Stimulated activated CD4-positive, alpha-beta T cell treated with anti-CD3 and anti-CD28 coated beads, Interleukin-4, amount 100 ng/mL, for 24 hours (primary cell): ENCODE data around the gene ALPK3.

Experiments used
- DNase-seq: peaks from one replicate; pipeline ENCODE4 v3.0.0-alpha.2; 2020

ALPK3 gene

DNA sequence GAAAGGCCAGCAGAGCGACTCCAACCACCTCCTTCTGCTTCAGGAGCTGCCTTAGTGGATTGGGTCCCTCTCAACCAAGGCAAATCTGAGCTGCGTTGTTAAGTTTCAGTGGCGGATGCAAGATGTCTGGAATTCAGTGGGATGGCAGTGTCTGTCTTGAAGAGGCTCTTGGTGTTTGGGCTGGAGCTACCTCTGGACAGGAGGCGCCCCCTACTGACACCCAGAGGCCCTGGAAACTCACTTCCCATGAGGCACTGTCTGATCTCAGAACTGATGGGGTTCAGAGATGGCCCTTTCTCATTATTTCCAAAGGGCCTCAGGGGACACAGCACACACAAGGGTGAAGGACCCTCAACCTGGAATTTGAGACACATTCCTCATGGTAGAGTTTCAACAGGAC, 61.3 kb downstream of the ALPK3 start:
- peak; percentile 63 for DNase-seq

DNA sequence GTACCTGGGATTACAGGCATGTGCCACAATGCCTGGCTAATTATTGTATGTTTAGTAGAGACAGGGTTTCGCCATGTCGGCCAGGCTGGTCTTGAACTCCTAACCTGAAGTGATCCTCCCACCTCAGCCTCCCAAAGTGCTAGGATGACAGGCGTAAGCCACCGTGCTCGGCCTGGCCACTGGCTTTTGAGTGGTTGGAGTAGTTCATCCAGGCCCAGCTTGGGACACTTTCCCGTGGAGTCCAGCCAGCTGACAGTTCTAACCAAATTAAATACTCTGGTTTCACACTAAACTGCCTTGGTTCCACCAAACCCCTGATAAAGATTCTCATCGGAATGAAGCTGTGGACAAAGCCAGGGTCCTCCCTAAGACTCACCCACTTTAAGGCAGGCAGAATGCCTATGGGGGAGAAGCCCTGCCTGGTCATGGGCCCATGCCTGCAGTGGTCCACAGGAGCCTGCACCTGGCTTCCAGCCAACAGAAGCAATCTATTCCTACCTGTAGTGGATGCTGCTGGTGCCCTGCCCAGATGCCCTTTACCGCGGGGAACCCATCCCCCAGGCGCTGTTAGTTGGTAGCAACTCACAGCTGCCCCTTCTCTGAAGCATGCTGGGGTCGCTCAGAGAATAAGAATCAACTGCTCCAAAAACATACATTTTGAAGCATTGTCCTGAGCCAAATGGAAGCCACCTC, 62.1 kb downstream of the ALPK3 start:
- DNase-seq = no peak

DNA sequence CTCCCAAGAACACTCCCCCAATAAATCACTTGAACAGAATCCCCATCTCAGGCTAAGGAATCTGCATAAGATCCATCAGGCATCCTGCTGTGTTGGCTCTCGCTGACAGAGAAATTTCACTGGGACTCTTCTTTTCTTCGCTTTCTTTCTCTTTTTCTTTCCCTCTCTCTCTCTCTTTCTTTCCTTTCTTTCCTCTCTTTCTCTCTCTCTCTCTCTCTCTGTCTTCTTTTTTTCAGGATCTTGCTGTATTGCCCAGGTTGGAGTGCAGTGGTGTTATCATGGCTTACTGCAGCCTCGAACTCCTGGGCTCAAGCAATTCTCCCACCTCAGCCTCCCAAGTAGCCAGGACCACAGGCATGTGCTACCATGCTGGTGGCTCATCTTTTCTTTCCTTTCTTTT, 62.9 kb downstream of the ALPK3 start:
- no peak for DNase-seq

DNA sequence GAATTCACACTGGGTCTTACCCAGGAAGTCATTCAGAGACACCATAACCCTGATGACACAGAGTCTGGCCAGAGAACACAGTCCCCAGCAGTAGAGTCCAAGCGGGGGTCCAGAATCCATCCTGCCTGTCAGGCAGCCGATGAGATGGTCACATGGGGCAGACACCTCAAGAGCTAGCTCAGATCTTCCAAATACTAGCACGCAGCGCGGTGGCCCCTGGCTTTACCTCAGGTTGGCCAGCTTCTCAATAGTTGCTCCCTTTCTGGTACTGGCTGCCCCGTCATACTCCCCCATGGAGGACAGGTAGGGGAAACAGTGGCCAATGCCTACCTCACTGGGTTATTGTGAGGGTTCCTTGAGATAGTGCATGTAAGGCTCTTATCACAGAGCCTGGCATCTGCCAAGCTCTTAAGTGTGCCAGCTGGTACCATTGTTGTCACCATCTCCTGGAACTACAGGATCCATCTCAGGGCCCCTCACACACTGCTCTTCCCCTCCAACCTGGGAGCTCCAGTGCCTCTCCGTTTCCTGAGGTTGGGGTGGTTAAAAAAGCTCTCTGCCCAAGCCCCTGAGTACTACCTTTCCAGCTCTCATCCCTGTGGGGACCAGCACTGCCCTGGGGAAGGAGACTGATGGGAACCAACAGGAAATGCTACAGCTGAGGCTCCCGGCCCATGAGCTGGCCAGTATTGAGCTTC, 63.8 kb downstream of the ALPK3 start:
- no peak for DNase-seq

DNA sequence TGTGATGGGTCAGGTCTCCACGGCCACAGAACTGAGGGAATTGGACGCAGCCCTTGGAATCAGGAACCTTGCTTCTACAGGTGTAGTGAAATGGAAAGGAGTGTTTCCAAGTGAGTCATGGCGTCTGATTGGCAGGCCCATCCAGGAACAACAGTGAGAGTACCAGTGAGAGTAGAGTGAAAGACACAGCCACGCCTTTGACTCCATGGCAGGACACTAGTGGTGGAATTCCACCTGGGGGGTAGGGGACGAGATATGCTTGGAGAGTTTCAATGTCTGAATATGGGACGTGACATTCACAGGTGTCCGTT, 64.3 kb downstream of the ALPK3 start:
- no peak for DNase-seq

DNA sequence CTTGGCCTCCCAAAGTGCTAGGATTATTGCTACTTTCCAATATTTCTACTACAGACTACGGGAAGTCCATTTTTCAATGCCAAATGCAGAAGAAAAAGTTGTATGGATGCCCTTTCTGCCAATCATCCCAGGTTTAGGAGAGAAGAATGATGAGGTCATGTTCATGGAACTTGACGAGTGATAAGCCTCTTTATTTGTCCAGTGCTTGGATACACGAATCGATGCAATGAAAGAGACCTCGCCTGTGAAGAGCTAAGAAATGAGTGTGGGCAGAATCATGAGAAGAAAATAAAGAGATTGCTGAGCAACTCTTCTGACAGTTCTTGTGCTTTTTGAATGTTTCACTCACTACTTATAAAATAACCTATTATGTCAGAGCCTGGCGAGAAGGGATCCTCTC, 66.3 kb downstream of the ALPK3 start:
- no peak for DNase-seq

DNA sequence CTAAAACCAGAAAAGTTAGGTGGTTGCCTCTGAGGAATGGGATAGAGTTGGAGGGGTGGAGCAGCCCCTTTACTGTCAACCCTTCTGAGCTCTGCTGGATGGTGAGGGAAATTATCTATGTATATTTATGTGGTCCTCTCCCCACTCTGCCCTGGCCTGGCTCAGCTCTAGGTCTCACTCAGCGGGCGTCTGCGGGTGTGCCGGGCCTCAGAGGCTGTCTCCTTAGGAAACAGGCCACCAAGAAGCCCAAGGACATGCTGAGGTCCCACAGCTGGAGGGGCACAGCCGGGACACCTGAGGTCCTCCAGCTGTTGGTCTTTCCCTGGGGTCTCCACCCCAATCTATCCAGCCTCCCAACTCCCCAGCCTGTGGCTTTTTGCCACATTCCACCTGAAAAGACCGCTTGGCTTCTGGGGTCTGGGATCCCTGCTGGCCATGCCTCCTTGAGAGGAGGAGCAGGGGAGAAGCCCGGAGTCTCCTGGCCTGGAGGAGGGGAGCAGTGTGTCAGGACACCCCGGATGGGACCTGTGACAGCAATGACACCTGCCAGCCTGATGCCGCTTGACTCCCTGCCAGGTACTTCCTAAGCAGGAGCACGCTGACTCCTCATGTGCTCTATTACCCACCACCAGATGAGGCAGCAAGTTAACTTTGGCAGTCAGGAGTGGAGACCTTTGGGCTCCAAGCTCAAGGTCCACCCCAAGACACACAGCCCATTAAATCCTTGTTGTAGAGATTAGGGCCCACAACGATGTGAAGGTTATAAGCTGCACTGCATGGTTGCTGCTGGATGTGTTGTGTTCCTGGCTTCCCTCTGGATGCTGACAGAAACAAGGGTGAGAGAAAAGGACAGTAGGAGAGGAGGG, 67.0 kb downstream of the ALPK3 start, which contains the start of gene SLC28A1:
Gene SLC28A1, plus strand, starts transcription at position 747 of the 866 bp plus-strand sequence. CDS start 3,099 bp downstream, outside the sequence.
- no peak for DNase-seq

DNA sequence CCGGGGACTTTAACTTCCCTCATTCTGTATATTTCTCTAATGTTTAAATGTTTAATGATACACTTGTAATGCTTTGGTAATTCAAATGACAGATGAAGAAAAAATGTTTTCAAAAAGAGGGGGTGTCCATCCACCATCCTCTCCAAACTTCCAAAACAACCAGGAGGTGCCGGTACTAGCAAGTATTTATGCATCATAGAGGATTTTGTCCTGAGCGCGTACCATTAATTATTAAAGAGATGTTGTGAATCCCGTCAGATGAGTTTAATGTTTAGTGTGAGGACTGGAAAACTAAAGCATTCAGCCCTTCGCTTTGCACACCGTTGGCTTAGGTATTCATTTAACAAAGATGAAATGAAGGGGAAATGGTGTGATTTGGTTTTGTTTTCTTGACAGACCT, 68.6 kb downstream of the ALPK3 start:
- DNase-seq = no peak

DNA sequence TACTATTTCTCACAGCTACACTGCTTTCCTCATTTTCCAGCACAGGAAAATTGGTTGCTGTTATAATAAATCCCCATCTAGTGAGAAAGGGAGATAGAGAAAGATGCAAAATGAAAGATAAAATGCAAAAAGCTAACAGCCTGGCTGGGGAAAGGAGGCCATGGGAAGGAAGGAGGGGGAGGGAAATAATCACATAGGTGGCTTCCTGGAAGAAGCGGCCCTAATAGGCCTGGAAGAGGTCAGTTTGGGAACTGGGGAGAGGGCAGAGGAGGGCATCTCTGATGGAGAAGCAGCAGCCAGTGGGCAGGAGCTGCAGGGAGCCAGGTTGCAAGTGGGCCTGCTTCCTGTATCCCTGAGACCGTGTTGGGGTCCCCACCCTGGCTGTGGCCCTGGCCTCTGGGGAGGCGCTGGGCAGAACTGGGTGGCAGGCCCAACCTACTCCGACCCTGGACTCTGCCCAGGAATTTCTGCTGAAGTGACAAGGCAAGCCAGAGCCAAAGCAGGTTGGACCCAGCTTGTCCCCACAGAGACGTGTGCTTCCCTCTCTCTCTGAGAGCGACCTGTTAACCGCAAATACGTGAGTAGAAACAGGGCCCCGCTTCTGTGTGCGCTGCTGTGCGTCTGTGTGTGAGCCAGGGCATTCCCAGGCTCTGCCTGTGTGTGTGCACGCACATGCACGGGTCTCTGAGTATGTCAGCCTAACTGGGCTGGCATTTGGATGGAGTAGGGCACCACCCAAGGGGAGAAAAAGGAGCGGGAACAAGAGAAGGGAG, 69.2 kb downstream of the ALPK3 start:
- no peak for DNase-seq

DNA sequence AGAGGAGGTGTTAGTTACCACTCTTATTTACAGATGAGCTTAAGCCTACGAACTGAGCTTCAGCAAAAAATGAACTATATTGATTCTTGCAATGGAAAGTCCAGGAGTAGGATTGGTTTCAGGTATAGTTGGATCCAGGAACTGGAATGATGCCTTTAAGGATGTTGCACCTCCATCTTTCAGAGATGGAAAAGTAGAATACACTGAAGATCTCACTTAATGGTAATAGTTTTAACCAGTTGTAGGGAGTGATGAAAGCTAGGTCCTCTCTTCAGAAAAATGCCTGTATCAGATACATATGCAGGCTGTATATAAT, 69.8 kb downstream of the ALPK3 start:
- DNase-seq = no peak

DNA sequence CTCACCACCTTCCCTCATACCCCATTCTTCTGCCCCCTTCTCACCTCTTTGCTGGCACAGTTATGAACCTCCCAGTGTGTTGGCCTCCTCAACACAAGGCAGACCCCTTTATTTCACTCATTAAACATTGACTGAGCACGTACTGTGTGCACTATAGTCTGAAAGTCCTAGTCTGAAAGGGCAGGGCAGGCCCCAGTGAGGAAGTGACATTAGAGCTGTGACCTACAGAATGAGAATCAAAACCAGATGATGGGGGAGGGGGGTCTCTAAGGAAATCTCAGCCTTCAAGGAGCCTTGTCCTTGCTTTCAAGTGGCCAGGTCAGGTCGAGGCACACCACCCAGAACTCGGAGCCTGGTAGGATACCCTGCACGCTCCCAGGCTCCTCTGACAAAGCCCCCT, 70.8 kb downstream of the ALPK3 start:
- DNase-seq = no peak

DNA sequence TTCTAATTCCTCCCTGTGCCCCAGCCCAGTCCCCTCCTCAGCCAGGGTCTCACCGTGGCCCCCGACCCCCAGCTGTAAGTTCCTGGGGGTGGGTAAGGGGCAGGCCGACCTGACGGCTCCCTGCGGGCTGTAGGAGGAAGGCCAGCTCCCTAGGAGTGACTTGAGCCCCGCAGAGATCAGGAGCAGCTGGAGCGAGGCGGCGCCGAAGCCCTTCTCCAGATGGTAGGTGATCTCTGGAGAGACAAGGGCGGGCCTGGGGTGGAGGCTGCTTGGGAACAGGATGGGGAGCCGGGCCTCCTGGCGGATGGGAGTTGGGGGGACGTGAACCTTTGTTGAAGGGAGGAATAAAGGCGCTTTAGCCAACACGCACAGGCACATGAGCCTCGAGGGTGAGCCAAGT, 71.5 kb downstream of the ALPK3 start:
- DNase-seq = no peak

DNA sequence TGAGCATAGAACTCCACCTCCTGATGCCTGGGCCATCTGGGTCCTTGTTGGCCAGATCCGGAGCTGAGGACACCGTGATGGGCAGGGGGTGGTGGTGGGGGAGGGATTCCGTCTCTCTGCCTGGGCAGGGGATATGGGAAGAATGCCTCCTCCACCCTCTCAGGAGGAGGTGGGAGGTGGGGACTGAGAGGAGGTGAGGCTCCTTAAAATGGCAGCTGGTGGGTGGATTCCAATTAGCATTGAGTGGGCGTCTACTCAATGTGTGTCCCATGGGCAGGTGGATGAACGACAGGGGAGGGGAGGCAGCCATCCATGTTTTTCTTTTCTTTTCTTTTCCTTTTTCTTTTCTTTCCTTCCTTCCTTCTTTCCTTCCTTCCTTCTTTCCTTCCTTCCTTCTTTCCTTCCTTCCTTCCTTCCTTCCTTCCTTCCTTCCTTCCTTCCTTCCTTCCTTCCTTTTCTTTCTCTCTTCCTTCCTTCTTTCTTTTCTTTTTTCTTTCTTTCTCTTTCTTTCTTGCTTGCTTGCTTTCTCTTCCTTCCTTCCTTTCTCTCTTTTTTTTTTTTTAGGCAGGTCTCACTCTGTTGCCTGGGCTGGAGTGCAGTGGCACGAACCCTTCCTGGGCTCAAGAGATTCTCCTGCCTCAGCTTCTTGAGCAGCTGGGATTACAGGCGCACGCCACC, 72.3 kb downstream of the ALPK3 start:
- no peak for DNase-seq

DNA sequence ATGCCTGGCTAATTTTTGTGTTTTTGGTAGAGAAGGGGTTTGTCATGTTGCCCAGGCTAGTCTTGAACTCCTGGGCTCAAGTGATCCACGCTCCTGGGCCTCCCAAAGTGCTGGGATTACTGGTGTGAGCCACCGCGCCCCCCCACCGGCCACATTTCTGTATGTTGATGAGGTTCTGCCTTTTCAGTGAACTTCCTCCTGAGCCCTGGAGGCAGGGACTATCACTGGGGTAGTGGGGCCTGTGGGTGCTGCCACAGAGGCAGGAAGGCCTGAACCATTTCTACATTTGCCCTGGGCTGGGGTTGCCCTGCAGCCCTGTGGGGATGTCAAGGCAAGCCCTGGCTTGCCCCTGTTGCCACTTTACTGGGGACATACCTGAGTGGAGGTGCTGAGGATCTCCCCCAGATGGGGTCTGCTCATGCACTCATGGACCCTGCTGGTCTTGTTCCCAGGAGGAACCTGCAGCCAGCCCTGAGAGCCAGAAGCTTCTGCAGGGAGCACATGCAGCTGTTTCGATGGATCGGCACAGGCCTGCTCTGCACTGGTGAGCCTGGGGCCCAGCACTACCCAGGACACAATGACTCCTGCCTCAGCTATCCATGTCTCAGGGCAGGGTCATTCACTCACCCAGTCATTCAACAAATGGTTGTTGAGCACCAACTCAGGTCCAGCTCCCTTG, 73.0 kb downstream of the ALPK3 start:
- no peak for DNase-seq

DNA sequence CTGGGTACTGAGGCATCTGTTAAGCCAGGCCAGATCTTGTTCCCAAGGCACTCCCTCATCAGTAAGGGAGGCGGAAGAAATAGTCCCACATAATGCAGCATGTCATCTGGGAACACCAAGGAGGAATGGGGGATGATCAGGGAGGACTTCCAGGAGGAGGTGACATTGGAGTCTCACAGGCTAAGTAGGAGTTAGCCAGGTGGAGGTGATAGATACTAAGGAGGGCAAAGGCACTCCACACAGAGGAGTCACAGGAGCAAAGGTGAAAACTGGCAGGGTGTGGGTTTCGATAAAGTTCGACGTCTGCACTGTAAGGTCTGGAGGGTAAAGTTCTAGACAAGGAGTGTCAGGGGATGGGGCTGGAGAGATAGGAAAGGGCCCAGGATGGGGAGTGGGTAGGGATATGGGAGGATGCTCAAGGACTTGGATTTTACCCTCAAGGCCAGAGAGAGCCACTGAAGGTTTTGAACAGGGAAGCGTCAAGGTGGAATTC, 73.6 kb downstream of the ALPK3 start:
- no peak for DNase-seq

DNA sequence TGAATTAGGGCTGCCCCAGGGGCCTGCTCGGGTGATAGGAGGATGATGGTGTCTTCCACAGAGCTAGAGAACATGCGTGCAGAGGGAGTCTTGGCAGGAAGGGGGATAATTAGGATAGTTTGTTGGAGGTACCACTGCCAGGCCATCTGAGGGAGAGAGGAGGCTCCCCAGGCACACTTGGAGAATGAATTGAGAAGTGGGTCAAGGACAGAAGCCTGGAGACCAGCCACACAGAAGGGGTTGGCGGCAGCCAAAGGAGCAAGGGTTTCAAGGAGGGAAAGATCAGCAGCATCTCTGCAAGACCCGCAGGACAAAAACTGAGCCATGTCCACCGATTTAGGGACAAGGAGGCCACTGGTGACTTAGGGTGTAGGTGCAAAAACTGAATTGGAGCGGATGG, 74.2 kb downstream of the ALPK3 start:
- no peak for DNase-seq

DNA sequence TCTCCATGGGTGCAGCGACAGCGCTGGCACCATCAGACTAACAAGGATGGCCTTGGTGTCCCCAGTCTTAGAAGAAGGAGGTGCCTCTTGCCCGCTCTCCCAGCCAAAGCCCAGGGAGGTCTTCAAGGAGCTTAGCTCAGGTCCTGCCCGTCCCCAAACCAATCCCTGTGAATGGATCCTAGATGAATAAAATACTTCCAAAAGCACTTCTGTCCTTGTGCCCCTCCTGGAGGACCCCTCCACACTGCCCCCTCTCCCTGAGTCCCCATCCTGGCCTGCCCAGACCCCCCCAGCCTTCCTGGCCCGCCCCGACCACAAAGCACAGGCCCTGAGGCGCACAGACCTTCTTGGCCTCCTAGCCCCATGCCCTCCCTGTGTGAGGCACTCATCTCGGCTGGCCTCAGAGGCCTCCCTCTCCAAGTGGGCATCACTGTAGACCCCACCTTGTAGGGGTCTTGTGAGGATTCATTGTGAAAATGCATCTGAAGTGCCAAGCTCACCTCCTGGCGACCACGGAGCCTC, 75.7 kb downstream of the ALPK3 start:
- DNase-seq = no peak

DNA sequence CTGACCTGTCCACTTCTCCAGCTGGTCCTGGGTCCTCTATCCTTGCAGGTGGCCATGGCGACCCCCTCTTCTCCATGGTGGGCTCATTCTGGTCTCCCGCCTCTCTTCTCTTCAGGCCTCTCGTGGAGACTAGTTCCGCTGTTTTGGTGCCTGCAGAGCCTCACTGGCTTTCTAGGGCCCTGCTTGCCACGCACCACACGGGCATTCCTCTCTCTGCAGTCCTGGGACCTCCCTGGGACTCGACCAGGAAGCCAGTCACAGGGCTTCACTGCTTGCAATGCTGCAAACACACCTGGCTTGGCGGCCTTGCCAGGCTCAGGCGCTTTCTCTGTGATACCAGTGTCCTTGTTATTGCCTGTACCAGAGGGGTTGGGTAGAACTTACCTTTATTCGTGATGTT, 76.5 kb downstream of the ALPK3 start:
- DNase-seq = no peak

DNA sequence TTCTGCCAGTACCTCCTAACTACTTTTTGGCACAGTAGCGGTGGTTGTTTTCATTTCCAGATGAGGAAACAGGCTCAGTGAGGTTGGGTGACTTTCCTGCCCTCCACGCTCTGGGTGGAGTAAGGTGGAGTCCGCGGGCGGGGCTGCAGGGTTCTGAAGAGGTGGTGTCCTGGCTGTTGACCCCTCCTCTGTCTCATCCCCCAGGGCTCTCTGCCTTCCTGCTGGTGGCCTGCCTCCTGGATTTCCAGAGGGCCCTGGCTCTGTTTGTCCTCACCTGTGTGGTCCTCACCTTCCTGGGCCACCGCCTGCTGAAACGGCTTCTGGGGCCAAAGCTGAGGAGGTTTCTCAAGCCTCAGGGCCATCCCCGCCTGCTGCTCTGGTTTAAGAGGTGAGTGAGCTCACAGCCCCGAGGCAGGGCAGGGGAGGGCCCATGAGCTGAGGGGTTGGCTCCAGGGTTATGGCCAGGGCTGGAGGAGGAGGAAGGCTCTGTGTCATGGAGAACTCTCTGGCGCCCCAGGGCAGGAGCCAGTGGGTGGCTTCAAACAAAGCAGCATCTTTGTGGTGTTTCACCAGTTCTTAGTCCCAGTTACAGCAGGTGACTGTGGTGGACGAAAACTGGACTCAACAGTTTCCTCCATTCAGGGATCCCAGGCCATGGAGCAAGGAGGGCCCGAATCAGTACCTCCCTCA, 77.7 kb downstream of the ALPK3 start:
- no peak for DNase-seq

DNA sequence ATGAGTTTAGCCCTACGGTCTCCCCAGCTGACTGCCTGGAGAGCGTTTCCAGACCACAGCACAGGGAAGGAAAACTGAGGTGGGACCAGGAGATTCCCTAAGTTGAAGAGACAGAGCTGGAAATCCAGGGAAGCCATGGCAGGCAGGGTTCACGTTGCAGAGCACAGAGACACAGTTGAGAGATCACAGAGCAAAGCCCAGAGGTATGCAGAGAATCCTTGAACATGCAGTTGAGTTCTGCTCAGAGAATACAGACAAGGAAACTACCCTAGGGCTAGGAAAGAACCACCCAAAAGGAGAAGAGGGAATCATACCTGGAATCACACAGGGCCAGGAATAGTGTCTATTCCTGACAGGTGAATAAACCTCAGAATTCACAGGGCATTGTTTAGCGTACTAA, 81.6 kb downstream of the ALPK3 start:
- DNase-seq = no peak

DNA sequence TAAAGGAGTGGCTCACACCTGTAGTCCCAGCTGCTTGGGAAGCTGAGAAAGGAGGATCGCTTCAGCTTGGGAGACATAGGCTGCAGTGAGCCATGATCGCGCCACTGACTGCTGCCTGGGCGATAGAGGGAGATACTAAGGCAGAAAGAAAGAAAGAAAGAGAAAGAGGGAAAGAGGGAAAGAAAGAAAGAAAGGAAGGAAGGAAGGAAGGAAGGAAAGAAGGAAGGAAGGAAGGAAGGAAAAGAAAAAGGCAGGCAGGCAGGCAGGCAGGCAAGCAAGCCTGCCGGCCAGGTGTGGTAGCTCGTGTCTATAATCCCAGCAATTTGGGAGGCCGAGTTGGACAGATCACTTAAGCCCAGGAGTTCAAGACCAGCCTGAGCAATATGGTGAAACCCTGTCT, 82.6 kb downstream of the ALPK3 start:
- DNase-seq = no peak
